Activated T-helper 1 cell treated with anti-CD3 and anti-CD28 coated beads, Interleukin-2, amount 50 U/mL, for 16 hours (primary cell): ENCODE results near the gene CLDN22.
"Not testable (repeated sequence)": the region's sequence is repeated elsewhere in the genome, so short reads cannot be mapped to it uniquely, and the experiment has no call there.

Experiments used
- DNase-seq, 2 donors: peaks; one replicate each; pipeline ENCODE4 v3.0.0-alpha.2; 2020; ENCODE audit warnings: low read depth in 1 of 2, low spot score in 1 of 2

Gene CLDN22

DNA sequence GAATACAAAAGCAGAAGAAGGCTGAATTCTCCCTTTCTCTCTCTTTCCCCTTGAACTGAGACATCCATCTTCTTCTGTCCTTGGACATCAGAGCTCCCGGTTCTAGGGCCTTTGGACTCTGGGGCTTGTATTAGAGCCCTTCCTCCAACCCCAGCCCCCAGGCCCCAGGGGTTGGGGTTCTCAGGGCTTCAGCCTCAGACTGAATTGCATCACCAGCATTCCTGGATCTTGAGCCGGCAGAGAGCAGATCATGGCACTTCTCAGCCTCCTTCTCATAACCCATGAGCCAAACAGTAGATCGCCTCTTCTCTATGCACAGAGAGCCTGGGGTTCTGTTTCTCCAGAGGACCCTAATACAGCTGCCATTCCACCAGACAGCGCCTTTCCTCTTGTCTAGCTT, 27.5 kb upstream of the CLDN22 start:
- no peak for DNase-seq

DNA sequence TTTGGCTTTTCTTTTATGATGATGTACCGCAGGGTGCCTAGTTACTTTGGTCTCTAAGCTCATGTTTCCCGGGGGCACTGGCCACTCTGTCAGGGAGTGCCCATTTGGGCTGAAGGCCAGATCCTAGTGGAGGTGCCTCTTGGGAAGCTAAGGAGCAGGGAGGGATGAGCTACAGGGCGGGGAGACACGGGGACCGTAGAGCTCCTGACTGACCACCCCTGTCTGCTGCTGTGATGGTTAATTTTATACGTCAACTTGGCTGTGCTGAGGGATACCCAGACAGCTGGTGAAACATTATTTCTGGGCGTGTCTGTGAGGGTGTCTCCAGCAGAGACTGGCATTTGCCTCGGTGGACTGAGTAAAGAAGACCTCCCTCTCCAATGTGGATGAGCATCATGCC, 27.1 kb upstream of the CLDN22 start:
- DNase-seq: no peak

DNA sequence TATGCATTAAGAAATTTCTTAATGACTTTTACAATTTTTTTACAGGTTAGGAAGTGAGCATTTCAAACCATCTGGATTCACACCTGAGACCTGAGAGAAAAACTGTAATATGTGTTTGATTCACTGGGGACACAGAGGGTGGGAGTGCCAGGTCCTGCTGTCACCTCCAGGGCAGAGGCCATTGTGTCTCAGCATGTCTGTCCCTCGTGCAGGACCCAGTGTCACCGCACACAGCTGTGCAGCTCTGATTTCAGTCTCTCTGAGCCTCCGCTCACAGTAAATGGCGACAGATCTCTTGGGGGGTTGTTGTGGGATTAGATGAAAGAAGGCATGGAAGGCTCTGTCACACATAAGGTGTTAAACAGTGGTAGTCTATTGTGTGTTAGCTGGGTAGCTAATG, 25.2 kb upstream of the CLDN22 start:
- no peak for DNase-seq

DNA sequence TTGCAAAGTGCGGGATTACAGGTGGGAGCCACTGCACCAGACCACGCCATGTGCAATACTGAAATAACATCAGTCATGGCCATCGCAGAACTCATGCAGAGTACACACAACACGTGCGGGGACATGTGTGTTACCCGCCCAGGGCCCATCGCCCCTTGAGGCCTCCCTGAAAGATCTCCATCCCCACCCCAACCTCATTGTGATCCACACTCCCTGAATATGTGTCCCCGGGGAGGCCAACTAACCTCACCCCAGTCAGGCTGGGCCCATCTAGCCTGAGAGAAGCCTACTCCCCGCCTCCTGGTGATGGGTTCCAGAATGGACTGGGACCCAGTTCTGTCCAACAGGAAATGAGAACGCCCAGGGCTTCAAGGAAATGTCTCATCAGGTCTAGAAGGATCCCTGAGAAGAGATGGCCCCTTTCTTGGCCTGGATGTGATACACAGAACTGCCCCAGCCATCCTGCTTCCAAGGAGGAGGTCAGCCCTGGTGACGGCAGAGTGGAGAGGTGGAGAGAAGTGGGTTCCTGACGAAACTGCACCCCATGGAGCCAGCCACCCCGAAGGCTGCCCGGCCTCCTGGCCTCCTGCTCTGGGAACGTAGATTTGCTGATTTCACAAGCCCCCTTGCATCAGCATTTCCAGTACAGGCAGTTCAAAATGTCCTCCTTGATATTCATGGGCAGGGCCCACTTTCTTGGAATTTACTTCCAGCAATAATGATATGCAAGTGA, 24.6 kb upstream of the CLDN22 start:
- DNase-seq: no peak

DNA sequence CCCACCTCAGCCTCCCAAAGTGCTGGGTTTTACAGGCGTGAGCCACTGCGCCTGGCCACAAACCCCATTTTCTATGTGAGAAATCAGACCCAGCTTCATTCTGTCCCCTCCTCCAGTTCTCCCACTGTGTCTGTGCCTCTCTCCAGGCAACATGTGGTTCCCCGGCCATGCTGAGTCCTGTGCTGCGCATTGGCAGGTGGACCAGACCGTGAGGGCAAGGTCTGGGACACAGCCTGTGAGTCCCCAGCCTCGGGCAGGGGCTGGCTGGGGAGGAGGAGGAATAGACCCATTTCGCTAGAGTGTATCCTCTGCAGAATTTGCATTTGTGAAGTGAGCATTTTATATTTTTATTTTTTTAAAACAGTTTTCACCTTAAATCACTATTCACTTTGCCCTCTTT, 23.7 kb upstream of the CLDN22 start:
- DNase-seq: no peak

DNA sequence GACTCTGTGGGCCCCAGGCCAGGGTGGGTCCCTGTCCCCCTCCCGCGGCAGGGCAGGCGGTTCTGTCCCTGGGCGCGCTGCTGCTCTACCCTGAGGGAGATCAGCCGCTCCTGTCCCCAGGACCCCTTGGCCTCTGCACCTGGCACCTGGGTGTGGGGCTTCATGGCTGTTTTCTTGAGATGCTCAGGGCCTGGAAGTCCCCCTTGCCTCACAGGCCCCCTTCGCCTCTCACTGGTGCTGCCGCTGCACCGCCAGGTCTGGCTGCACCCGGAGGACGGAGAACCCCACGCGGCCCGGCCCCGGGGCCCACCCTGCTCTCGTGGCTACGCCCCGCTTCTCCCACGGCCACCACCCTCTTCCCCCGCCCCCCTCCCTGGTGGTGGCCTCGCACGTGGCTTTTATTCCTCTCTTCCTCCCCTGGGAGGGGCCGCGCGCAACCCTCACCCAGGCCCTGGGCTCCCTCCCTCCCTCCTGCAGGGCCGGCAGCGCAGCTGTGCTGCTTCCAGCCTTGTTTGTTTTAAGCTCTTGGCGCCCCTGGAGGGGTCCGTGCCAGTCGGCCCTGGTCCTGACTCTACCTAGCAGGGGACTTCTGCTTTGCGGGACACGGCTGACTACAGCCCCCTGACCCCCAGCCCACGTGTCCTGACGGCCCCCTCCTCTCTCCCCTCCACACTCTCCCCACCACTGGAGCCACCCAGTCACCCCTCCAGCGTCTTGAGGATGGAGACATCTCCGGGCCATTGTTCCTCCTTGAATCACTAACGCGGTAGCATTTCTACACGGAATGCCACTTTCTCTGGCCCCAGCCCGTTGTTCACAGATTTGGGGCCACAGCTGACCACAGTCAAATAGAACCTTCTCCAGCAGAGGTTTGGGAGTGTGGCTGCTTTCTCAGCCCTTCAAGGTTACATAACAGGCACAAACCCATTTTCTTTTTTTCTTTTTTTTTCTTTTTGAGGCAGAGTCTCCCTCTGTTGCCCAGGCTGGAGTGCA, 22.8 kb upstream of the CLDN22 start:
- no peak for DNase-seq

DNA sequence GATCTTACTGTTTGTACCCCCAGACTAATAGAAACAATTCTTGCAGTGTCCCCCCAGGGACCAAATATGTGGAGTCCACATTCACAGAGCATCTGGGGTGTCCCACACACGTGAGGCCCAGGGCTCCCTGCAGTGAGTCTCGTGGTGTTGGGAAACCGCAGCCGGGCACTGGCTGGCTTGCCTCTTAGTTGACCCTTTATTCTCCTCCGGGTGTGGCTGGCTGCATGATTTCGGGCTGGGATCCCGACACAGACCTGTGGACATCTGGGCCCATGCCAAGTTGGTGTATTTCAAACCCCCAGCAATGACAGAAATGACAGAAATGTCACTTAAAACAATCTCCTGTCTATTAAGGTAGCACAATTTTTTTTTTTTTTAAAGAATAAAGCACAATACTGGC, 17.8 kb upstream of the CLDN22 start:
- DNase-seq: no peak

DNA sequence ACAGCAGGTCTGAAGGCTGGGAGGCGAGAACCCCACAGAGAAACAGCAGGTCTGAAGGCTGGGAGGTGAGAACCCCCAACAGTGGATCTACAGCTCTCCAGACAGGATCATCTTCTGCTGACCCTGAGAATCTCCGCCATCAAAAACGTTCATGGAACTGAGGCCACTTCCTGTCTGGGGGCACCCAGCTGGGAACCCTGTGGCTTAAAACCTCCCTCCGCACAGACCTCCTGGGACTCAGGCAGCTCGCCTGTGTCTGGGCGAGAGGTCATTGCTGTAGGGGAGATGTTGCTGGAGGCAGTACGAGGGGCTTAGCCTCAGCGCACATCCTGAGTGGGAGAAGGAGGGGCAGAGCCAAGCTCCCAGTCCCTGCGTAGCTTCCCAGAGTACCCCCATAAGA, 17.3 kb upstream of the CLDN22 start:
- DNase-seq: no peak

DNA sequence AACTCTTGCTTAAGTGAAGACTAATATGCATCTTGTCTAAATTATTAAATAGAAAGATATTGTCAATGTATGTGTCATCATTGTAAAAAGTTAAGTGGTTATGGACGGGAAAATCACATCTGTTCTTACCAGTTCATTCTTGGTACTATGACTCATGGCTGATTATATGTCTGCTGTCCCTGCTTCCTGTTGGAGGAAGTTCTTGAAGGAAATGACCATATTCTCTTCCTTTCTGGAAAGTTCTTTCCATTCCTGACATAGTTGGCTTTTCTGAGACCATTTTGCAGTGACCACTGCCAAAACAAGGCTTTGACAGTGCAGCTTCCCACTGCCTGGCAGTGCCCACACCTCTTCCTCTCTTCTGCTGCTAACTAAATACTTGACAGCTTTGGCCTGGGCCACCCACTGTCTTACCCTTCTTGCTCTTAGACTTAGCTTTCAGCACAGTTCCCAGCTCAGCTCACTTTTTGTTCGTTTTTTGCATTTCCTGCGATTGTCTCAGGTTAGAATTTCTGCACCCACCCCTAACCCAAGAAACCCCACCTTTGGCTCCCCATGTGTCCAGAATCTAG, 15.4 kb upstream of the CLDN22 start:
- no peak for DNase-seq

DNA sequence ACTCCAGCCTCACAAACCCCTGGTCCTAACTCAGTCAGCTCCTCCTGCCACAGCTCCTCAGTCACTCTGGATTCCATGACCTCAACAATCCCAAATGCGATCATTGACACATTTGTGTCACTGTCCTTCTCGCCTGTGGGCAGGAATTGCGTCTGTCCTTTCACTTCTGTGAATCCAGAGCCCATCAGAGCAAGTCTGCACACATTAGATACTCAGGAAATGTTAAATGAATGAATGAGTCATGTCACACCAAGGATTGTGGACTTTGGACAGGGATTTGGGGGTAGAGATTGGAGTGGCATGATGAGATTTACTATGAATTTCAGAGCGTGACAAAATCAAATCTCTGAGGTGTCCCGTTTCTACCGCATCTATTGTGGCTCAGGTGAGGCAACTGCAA, 13.9 kb upstream of the CLDN22 start:
- no peak for DNase-seq

DNA sequence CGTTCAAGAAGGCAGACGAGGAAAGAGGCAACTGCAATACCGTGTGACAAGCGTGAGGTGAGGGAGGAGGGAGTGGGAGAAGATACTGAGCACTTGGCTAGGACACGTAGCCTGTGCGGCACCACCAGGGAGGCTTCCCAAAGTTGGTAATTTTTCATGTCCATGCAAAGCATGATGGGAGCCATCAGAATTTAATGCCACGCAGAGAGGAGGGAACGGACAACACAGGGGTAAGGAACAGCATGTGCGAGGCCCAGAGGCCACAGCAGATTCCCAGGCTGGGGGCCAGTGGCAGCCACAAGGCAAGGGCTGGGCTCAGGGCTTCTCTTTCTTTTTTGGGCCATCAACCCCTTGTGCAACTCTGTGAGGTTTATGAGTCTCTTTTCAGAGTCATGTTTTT, 13.1 kb upstream of the CLDN22 start:
- DNase-seq: no peak

DNA sequence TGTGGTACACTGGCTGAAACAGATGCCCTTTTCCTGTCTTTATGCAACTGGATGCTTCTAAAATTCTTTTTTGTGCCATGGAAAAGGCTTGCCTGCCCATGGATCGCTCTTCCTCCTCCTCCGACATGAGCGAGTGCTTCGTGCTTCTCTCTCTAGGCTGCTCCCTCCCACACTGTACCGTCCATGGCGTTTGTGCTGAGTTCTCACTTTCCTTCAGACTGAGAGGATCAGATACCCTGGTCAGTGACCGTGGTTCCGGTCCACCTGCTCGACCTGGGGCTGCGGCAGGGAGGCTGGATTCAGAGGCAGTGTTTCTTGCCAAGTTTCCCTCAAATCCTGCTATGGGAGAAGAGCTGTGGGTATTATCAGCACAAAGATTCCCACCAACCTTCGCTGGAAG, 12.4 kb upstream of the CLDN22 start:
- no peak for DNase-seq

DNA sequence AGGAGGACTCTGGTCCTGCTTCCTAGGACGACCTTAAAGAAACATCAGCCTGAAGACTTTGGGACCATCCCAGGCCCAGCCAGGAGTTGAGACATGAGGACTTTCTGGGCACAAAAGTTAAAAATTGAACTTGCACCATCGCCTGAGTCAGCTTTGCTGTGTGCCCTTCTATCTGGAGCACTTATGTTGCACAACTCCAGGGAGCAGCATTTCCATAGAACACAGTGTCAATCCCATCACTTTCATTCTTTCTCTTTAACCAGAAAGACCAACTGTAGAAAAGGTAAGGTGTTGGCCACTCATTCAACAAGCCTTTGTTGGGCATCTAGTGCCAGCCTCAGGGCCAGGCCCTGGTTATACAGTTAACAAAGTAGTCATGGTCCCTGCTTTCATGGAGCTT, 10.8 kb upstream of the CLDN22 start:
- no peak for DNase-seq

DNA sequence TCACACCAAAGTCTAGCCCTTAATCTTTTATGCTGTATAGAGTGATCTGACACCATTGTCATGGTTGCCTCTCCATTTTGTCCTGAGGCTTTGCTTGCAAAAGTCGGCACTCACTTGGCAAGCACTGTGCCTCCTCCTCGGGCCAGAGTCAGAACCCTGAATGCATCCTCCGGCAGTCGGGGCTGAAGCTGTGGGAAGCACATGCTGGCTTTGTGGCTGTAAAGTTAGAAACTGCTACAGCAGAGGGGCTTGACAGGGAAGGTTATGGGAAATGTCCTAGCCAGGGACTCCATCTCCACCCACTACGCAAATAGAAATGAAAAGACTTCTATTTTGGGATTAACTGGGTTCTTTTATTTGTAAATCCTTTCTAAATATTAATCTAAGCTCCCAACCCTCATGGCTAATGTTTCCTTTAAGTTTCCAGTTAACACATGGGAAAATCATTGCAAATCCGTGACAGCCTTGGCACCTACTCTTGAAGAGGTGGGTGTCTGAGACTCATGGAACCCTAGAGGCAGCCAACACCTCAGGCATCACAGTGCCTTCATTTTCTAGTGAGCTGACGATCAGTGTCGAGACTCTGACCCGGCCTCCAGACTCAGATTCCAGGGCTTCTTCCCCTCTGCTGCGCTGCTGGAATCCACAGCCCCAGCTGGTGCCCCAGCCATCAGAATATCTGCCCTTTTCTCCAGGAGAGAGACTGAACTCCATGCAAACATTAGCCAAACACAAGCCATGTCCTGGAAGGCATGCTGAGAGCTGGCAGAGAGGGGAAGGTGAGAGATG, 10.1 kb upstream of the CLDN22 start:
- no peak for DNase-seq

DNA sequence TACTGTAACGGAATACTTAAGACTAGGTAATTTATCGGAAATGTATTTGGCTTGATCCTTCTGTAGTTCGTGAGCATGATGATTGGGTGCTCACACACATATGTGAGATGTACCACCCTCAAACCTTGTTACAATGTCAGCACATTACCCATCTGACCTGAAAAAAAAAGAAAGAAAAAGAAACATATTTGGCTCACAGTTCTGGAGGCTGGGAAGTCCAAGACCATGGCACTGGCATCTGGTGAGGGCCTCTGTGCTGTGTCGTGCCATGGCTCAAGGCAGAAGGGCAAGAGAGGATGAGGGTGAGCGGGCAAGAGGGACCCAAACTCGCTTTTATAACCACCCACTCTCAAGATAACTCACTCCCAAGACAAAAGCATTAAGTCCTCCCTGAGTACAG, 9.2 kb upstream of the CLDN22 start:
- DNase-seq: no peak

DNA sequence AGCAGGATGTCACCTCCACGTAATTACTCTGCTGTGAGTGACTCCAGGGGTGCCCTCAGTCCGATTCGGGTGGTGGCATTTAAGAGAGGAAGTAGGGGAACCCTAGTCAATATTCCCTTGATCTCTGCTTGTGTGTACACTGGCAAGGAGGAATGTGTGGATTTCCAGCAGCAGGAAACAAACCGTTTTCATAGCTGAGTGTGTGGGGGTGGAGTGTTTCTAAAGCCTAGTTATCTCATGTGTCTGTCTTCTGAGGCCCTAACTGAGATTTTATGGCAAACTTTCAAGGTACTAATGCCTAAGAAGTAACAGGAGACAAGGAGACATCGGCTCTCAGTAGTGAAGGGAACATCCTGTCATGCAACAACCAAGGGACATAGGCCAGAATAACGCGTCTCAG, 8.8 kb upstream of the CLDN22 start:
- DNase-seq: no peak

DNA sequence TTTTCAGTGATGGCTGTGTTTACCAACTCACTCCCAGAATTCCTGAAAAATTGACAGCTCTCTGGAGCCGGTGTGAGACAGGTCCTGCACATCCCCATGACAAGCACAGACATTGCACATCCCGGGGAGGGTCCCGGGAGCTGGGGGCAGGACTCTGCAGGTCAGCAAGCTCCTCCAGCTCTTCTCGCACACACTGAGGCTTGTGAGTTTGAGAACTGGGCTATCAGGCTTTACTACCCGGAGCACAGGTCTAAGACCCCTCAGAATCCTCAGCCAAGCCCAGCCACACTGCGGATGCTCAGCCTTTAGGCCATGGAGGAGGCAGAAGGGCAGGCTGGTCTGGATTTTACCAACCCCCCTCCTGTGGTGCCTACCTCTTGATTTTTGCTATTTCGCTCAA, 7.8 kb upstream of the CLDN22 start:
- DNase-seq: no peak

DNA sequence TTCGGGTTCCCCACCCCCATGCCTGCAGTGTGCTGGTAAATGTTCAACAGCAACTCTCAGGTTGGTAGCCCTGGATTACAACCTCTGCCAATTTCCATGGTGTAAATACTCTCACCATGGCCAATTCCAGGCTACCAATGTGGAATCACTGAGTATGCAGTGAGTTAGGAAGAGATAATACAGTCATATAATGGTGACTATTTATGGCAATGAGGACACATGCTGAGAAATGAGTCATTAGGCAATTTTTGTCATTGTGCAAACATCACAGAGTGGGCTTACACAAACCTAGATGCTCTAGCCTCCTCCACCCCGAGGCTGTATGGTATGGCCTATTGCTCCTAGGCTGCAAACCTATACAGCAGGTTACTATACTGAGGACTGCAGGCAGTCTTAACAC, 6.8 kb upstream of the CLDN22 start:
- no peak for DNase-seq

DNA sequence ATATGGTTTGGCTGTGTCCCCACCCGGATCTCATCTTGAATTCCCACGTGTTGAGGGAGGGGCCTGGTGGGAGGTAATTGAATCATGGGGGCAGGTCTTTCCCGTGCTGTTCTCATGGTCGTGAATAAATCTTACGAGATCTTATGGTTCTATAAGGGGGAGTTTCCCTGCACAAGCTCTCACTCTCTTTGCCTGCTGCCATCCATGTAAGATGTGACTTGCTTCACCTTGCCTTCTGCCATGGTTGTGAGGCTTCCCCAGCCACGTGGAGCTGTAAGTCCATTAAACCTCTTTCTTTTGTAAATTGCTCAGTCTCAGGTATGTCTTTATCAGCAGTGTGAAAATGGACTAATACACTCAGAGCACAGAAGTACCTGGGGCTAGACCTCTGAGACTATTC, 6.3 kb upstream of the CLDN22 start:
- not testable (repeated sequence) for DNase-seq

DNA sequence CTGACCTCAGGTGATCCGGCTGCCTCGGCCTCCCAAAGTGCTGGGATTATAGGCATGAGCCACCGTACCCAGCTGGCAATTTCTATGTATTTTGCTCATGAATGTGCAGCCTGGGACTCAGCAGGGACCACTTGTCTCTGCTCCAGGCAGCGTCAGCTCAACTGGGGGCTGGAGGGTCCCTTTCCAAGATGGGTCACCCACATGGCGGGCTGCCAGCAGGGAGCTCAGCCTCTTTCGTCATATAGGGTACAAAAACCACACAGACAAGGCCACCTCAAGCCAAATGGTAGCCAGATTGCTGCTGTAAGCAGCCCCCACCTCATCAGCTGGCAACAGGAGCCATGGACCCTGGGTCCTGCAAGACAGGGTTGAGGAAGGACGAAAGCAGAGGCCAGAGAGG, 4.5 kb upstream of the CLDN22 start:
- no peak for DNase-seq

DNA sequence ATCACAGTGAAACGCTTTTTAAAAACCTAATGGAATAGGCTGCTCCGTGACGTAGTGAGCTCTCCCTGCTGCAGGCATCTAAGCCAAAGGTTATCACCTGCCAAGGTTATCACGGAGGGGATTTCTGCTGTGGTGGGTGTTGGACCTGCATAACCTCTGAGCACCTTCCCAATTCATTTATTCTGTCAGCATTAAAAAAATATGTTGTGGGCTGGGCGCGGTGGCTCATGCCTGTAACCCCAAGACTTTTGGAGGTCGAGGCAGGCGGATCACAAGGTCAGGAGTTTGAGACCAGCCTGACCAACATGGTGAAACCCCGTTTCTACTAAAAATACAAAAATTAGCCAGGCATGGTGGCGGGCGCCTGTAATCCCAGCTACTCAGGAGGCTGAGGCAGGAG, 4.0 kb upstream of the CLDN22 start:
- DNase-seq: not testable (repeated sequence)
